SIG-M5 treated with dmso at 0.1 percent for 504 hours (cell line): Measurements from ENCODE around the gene RASSF4.

Experiments used
- DNase-seq: peaks from one replicate; lab custom pipeline; 2025; ENCODE audit not compliant: unreplicated experiment; lab: John Stamatoyannopoulos, UW

The RASSF4 gene

GRCh38 chr10:44927352-44927751 is 32.2 kb upstream of the RASSF4 start:
- peak; percentile 32 for DNase-seq

GRCh38 chr10:44928462-44928861 is 31.1 kb upstream of the RASSF4 start:
- DNase-seq: no peak

GRCh38 chr10:44929356-44930255 is 30.0 kb upstream of the RASSF4 start:
- no peak for DNase-seq

DNA sequence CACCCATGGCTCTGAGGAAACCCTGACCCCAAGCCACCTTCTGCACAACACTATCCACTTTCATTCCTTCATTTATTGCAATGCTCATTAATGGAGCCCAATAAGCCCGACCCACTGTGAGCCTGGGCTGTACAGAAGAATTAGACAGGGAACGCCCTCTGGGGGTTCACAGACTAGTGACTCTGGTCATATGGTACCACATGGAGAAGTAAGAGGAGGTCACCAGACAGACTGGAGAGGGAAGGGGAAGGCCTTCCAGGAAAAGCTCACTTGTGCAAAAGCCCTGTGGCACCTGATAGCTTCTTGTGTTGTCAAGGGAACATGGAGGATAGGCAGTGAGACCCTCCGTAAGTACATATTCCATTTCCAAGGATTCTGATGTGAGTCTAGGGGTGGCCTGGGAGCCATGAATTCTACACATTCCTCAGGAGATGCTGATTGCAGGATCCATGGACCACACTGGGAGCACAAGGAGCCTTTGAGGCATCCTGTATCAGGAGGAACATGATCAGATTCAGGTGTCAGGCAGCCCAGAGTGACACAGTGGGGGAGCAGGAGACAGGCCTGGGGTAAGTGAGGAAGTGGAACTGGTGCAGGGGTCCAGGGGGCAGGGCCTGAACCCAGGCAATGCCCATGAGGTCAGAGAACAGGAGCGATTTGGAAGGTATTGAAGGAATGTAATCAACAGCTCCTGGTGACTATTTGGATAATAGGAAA is 28.5 kb upstream of the RASSF4 start:
- no peak for DNase-seq

DNA sequence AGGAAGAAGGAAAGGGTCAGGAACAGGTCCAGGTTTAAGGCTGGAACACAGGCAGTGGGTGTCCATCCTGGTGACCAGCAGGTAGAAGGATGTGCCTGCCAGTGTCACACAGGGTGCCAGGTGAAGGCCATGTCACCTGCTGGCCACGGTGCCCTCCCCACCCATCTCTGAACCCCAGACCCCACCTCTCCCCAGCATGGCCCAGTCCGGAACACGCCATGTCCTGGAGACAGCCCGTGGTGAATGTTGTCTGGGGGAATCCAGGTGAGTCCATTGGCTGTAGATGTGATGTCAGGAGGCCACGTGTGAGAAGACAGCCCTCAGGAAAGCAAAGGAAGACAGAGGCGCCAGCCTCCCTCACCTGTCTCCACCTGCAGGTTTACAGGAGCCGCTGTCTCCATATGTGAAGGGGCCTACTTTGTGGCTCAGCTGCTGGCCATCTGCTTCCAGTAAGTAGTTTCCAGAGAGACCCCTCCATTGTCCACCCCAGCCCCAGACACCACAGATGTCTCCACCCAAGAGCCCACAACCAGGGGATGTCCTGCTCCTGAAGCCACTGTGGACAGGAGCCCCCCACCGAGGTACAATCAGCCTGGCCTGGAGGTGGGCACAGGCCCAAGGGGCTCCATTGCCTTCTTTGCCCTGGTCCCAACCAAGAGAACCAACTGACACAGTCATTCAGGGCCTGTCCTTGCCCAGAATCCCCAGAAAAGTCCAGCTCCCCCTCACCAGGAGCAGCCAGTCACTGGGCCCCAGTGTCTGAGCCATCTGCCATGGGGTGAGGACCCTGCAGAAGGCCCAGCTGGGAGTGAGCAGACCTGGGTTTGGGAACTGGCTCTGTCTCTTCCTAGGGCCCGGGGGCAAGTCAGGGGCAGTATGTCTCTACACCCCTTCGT is 27.7 kb upstream of the RASSF4 start:
- no peak for DNase-seq

DNA sequence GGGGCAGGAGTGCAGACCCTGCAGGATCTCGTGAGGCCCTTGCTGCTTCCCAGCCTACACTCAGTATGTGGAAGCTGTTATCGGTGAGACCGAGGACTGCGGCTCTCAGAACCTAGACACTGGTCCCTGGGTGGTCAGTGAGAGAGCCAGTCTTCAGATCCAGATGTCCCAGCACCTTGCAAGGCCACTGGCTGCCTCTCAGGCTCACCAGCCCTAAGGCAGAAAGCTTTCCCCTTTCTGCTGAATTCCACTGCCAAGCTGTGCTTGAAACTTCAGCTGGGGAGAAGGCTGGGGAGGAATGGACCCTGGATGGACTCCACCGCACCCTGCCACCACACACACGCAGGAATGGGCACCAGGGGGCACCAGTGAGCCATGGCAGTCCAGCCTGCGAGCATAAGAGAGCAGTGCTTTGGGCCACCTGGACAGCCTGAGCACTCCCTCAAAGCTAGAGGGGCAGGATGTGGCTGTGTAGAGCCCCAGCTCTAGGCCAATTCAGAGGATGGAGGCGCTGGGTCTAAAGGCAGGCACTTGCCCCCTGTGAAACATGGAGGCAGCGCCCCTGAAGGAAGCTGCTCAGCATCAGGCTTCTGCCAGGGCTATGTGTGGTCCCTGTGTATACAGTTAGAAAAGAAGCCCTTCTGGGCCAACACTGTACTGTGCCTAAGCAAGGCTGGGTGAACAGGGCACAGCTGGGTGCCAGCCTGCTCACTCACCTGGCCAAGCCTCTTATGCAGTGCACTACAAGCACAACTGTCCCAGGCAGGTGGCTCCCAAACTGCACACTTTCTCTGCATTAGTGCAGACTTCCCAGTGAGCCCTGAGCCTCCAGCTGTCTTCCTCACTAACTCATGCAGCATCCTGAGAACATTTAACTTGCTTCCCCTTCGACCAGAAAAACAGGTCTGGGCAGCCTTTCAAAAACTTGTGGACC is 26.8 kb upstream of the RASSF4 start:
- DNase-seq: peak; percentile 63

- DNase-seq: no peak
Measured at GRCh38 chr10:44933451-44934321, 25.9 kb upstream of the RASSF4 start.

DNA sequence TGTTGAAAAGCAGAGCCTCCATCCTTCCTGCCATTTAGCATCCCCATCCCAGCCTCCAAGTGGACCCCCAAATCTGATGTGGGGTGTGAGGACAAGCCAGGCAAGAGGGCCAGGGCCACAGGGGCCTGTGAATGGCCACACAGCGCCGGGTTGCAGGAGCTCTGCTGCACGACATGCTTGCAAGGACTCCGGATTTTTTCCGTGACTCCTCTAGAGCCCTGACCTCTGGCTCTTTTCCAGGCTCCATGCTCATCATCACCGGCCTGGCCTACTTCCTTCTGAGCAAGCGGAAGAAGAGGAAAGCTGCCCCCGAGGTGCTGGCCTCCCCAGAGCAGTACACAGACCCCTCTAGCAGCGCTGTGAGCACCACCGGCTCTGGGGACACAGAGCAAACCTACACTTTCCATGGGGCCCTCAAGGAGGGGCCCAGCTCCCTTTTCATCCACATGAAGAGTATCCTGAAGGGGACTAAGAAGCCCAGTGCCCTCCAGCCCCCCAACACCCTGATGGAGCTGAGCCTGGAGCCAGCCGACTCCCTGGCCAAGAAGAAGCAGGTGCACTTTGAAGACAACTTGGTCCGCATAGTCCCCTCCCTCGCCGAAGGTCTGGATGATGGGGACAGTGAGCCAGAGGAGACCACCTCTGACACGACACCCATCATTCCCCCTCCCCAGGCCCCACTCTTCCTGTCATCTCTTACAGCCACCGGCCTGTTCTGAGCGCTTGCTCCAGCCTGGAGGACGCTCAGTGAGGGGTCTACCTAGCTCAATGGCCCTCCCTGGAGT is 25.0 kb upstream of the RASSF4 start:
- DNase-seq: no peak

- no peak for DNase-seq
Measured at GRCh38 chr10:44935201-44935965, 24.2 kb upstream of the RASSF4 start.

GRCh38 chr10:44935966-44936295 is 23.7 kb upstream of the RASSF4 start:
- DNase-seq: peak; percentile 35

- DNase-seq: no peak
Measured at GRCh38 chr10:44936314-44936975, 23.2 kb upstream of the RASSF4 start.

- DNase-seq: no peak
Measured at GRCh38 chr10:44937196-44938005, 22.2 kb upstream of the RASSF4 start.

DNA sequence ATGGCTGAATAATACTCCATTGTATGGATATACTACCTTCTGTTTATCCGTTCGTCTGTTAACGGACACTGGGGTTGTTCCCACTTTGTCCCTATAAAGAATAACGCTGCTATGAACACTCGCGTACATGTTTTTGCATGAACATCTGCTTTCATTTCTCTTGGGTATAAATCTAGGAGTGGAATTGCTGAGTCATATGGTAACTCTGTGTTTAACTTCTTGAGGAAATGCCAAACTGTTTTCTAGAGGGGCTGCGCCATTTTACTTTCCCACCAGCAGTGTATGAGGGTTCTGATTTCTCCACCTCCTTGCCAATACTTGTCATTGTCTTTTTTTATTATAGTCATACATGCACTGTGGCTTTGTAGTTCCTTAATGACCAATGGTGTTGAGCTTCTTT is 20.6 kb upstream of the RASSF4 start:
- DNase-seq: no peak

- DNase-seq: peak; percentile 90
Measured at GRCh38 chr10:44939691-44940401, 19.8 kb upstream of the RASSF4 start.

GRCh38 chr10:44944354-44944753 is 15.2 kb upstream of the RASSF4 start:
- no peak for DNase-seq

GRCh38 chr10:44946205-44946604 is 13.4 kb upstream of the RASSF4 start:
- DNase-seq: peak; percentile 64
